ENCODE data around the gene CMTM7.
A peak's percentile ranks its signal among the peaks of the same experiment; 100 is the strongest.

CMTM7 gene

GRCh38 chr3:32414522-32415202 is 23.0 kb downstream of the CMTM7 start:
- DNase-seq: peak; percentile 47

GRCh38 chr3:32419742-32420125 is 28.1 kb downstream of the CMTM7 start:
- no peak for DNase-seq

GRCh38 chr3:32420126-32421038 is 28.7 kb downstream of the CMTM7 start:
- peak; percentile 48 for DNase-seq

- no peak for DNase-seq
Measured at GRCh38 chr3:32421185-32421584, 29.5 kb downstream of the CMTM7 start.

- no peak for DNase-seq
Measured at GRCh38 chr3:32421991-32422859, 30.6 kb downstream of the CMTM7 start.

GRCh38 chr3:32422943-32423342 is 31.3 kb downstream of the CMTM7 start:
- no peak for DNase-seq

- no peak for DNase-seq
Measured at GRCh38 chr3:32423534-32423933, 31.9 kb downstream of the CMTM7 start.

GRCh38 chr3:32423956-32424557 is 32.4 kb downstream of the CMTM7 start:
- DNase-seq: no peak

GRCh38 chr3:32424581-32425250 is 33.1 kb downstream of the CMTM7 start:
- DNase-seq: no peak

GRCh38 chr3:32428092-32429068 is 36.7 kb downstream of the CMTM7 start:
- DNase-seq: no peak

- DNase-seq: no peak
Measured at GRCh38 chr3:32430900-32431299, 39.2 kb downstream of the CMTM7 start.

- no peak for DNase-seq
Measured at GRCh38 chr3:32431481-32431880, 39.8 kb downstream of the CMTM7 start.

- no peak for DNase-seq
Measured at GRCh38 chr3:32432045-32432710, 40.5 kb downstream of the CMTM7 start.

- peak; percentile 41 for DNase-seq
Measured at GRCh38 chr3:32432711-32433530, 41.3 kb downstream of the CMTM7 start.

- no peak for DNase-seq
Measured at GRCh38 chr3:32434206-32434605, 42.6 kb downstream of the CMTM7 start.

GRCh38 chr3:32435911-32436815 is 44.5 kb downstream of the CMTM7 start:
- no peak for DNase-seq

- DNase-seq: no peak
Measured at GRCh38 chr3:32436816-32437189, 45.1 kb downstream of the CMTM7 start.

GRCh38 chr3:32437896-32438295 is 46.2 kb downstream of the CMTM7 start:
- DNase-seq: no peak
